A673 (cell line): ENCODE data around the gene NFATC1.

Experiments
- CTCF ChIP-seq: fragments of 300-800, 200-600 bp; sonication (generic); conservative IDR thresholded peaks from 2 replicates; pipeline ENCODE4 v1.5.1; 2017; ENCODE audit warnings: low read depth, mild to moderate bottlenecking, antibody characterized with exemption, low read length, moderate library complexity, mixed read lengths
- EZH2 ChIP-seq: fragments of 200-600 bp; sonication (generic); IDR thresholded peaks from 2 replicates; pipeline ENCODE4 v1.6.1; 2017; ENCODE audit warnings: borderline replicate concordance, low read depth, mild to moderate bottlenecking, mixed read lengths, antibody characterized with exemption, low read length; ENCODE audit not compliant: poor library complexity, severe bottlenecking

GRCh38 chr18:79494936-79495335, 99.2 kb downstream of the NFATC1 start:
- TF ChIP-seq CTCF = no peak
- no peak for TF ChIP-seq EZH2
